BJ (cell line): Measurements from ENCODE around the gene SPDYE3. TPM values are rescaled to one million over a fixed set of nuclear protein-coding genes. Genes with fewer than 3 reads are reported as not detected.

ENCODE experiments used
- CTCF ChIA-PET: fragments of 350-600 bp; formaldehyde crosslinking; extraction: SDS; loops from one replicate; lab custom pipeline; 2021; ENCODE audit warnings: antibody characterized with exemption, inconsistent platforms; lab: Yijun Ruan, JAX
- POLR2A ChIA-PET: fragments of 300-600 bp; sonication (Branson Sonifier 250); formaldehyde crosslinking; extraction: SDS; loops from one replicate; lab custom pipeline; 2021; ENCODE audit warnings: antibody characterized with exemption; lab: Charles Lee
- DNase-seq: peaks from one replicate; pipeline ENCODE4 v3.0.0-alpha.2; 2011; ENCODE audit warnings: low read depth
- H3K27me3 ChIP-seq: 2 replicates; pipeline ENCODE4 v1.6.0; 2011; ENCODE audit warnings: low read length; ENCODE audit not compliant: control insufficient read depth, insufficient read depth
- H3K36me3 ChIP-seq: 2 replicates; pipeline ENCODE4 v1.5.1; 2011; ENCODE audit warnings: low read length; ENCODE audit not compliant: control insufficient read depth, insufficient read depth
- H3K4me3 ChIP-seq: 2 replicates; pipeline ENCODE4 v1.5.1; 2011; ENCODE audit warnings: low read depth, mild to moderate bottlenecking, control low read depth, low read length
- polyA plus RNA-seq: library from polyadenylated mRNA; depleted of rRNA; stranded (reverse); fragments of >200 nt; gene quantifications from 2 replicates; pipeline ENCODE4 v1.2.3, GENCODE V29; 2011
- TF ChIP-seq, protein P1 (sequence below): IDR thresholded peaks from 2 replicates; pipeline ENCODE4 v1.5.1; 2011; ENCODE audit warnings: low read depth, mild to moderate bottlenecking, control low read depth, inconsistent platforms, low read length, moderate library complexity; ENCODE audit not compliant: insufficient read depth

SPDYE3 gene
- polyA plus RNA-seq, 1 experiment, result not detected

DNA sequence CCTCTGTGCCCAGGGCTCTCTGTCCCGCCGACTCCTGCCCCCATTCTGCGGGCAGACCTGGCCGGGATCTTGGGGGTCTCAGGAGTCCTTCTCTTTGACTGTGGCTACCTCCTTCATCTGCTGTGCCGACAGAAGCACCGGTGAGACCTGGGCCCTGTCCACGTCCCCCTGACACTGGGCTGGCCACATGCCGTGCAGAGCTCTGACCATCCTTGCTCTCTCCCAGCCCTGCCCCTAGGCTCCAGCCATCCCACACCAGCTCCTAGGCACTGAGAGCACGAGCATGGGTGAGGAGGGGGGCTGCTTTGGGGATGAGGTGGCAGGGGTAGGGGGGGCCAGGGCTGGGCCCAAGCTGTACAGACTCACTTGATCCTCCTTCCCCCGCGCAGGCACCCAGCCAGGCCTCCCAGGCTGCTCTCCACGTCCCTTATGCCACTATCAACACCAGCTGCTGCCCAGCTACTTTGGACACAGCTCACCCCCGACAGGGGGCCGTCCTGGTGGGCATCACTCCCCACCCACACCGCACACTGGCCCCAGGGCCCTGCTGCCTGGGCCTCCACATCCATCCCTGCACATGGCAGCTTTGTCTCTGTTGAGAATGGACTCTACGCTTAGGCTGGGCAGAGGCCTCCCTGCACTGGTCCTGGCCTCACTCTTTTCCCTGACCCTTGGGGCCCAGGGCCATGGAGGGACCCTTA is 45.6 kb downstream of the SPDYE3 start:
- peaks cover 48% of the 10 kb centered on the region for H3K36me3 ChIP-seq
- CTCF ChIA-PET, result no interaction called here
- H3K27me3 ChIP-seq, result no peaks in the 10 kb centered on the region
- TF ChIP-seq, protein P1, sequence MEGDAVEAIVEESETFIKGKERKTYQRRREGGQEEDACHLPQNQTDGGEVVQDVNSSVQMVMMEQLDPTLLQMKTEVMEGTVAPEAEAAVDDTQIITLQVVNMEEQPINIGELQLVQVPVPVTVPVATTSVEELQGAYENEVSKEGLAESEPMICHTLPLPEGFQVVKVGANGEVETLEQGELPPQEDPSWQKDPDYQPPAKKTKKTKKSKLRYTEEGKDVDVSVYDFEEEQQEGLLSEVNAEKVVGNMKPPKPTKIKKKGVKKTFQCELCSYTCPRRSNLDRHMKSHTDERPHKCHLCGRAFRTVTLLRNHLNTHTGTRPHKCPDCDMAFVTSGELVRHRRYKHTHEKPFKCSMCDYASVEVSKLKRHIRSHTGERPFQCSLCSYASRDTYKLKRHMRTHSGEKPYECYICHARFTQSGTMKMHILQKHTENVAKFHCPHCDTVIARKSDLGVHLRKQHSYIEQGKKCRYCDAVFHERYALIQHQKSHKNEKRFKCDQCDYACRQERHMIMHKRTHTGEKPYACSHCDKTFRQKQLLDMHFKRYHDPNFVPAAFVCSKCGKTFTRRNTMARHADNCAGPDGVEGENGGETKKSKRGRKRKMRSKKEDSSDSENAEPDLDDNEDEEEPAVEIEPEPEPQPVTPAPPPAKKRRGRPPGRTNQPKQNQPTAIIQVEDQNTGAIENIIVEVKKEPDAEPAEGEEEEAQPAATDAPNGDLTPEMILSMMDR, result no peak
- no peak for DNase-seq
- H3K4me3 ChIP-seq, result no peak overlapping the region
- POLR2A ChIA-PET, result no interaction called here

DNA sequence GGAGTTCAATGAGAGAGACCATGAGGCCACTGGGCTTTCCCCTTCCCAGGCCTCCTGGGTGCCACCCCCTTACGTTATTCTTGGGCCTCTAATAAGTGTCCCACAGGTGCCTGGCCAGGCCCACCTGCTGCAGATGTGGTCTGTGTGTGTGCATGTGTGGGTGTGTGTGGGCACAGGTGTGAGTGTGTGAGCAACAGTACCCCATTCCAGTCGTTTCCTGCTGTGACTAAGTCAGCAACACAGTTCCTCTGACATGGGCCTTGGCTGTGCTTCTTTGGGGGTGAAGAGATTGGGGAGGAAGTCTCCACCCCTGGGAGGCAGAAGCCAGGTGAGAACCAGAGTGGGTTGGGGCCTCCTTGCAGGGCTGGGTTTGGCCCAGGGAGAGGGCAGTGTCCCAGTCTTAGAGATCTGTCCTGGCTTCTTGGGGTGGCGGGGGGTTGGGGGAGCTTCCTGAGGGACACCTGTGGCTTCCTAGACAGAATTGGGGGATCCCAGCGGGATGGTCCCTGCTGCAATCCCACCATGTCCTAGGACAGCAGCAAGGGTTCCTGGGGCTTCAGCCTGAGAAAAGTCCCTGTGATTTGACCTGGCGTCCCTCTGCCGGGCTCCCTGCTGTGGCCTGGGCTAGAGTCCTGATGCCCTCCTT is 46.3 kb downstream of the SPDYE3 start:
- ChIA-PET CTCF (interaction anchor here (1.2 kb wide), 1 partner anchor 9 kb away, joined by 3 read pairs; no protein-coding TSS in a partner anchor), POLR2A (no interaction called here)
- Histone ChIP-seq H3K36me3 (peaks cover 53% of the 10 kb centered on the region), H3K4me3 (no peak overlapping the region), H3K27me3 (no peaks in the 10 kb centered on the region)
- DNase-seq, result no peak
- TF ChIP-seq, protein P1, result no peak

DNA sequence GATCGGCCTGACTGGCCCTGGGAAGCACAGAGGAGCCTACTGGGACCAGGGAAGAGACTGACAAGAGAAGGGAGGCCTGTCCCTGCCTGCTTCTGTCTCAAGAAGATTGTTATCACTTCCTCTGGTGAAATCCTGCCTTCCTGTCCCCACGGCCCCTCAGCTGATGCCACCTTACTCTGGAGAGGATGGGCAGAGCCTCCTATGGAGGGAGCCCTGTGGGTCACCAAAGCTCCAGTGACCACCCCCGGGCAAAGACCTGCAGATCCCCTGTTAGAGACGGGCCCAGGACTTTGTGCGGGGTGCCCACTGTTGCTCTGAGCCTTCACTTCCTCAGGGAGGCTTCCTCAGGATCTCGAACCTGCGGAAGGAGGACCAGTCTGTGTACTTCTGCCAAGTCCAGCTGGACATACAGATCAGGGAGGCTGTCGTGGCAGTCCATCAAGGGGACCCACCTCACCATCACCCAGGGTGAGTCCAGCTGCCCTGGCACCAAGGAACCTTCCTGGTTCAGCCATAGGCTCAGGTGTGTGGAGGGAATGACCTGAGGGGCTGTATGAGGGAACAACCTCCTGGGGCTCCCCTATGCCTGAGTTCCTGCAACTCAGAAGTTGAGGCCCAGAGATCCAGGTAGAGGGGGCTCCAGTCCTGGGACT is 49.0 kb downstream of the SPDYE3 start:
- Histone ChIP-seq H3K36me3 (peaks cover 51% of the 10 kb centered on the region), H3K27me3 (no peaks in the 10 kb centered on the region), H3K4me3 (no peak overlapping the region)
- TF ChIP-seq, protein P1, result no peak
- CTCF ChIA-PET, result no interaction called here
- POLR2A ChIA-PET, result no interaction called here
- DNase-seq, result no peak

DNA sequence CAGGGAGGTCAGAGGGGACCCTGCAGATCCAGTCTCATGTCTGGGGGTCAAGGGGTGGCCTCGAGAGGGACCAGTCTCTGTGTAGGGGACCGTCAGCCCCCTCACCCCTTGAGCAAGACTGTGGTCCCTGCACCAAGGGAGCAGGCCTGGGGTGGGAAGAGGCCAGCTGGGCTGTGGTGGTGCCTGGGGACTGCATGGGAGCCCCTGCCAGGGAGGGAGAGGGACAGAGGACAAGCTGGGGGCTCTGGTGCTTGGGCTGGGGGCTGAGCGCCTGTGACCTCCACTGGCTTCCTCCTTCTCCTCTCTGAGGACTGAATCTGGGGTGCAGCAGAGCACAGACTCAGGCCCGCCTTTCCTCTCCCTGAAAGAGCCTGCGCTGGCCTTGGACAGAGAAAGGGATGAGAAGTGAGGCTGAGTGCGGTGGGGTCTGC is 49.6 kb downstream of the SPDYE3 start:
- TF ChIP-seq, protein P1, result no peak
- no peak overlapping the region for H3K4me3 ChIP-seq
- CTCF ChIA-PET, result no interaction called here
- DNase-seq, result no peak
- peaks cover 50% of the 10 kb centered on the region for H3K36me3 ChIP-seq
- no peaks in the 10 kb centered on the region for H3K27me3 ChIP-seq
- POLR2A ChIA-PET, result no interaction called here

DNA sequence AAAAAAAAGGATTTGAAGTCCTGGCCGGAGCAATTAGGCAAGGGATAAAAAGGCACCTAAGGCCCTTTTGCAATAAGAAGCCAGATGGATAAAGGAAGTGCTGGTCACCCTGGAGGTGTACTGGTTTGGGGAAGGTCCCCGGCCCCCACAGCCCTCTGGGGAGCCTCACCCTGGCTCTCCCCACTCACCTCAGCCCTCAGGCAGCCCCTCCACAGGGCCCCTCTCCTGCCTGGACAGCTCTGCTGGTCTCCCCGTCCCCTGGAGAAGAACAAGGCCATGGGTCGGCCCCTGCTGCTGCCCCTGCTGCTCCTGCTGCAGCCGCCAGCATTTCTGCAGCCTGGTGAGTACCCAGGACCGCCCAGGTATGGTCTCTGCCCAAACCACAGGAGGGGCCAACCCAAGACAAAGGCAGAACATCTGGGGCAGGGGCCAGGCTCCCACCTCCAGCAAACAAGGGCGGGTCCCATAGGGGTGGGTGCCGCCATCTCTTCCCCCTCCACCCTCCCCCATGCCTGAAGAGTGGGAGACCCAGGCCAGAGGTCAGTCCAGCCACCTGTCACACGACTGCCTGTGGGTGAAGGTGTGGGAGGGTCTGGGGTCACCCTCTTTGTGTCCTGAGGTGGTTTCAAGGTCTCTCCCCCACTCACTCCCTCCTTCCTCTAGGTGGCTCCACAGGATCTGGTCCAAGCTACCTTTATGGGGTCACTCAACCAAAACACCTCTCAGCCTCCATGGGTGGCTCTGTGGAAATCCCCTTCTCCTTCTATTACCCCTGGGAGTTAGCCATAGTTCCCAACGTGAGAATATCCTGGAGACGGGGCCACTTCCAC is 50.7 kb downstream of the SPDYE3 start, which contains the start of gene PILRB:
Gene PILRB, plus strand, starts transcription at position 91 of the 830 bp plus-strand sequence. Its CDS starts 186 bp downstream, at position 277.
- Histone ChIP-seq H3K27me3 (no peaks in the 10 kb centered on the region), H3K4me3 (no peak within 1 kb of the TSS), H3K36me3 (peaks cover 44% of the 10 kb centered on the region)
- DNase-seq, result no peak
- TF ChIP-seq, protein P1, result no peak
- ChIA-PET POLR2A (no interaction called here), CTCF (interaction anchor here (2.4 kb wide), 1 partner anchor 13 kb away, joined by 13 read pairs; no protein-coding TSS in a partner anchor)
